ENCODE data around the gene MARCKS.

MARCKS gene

DNA sequence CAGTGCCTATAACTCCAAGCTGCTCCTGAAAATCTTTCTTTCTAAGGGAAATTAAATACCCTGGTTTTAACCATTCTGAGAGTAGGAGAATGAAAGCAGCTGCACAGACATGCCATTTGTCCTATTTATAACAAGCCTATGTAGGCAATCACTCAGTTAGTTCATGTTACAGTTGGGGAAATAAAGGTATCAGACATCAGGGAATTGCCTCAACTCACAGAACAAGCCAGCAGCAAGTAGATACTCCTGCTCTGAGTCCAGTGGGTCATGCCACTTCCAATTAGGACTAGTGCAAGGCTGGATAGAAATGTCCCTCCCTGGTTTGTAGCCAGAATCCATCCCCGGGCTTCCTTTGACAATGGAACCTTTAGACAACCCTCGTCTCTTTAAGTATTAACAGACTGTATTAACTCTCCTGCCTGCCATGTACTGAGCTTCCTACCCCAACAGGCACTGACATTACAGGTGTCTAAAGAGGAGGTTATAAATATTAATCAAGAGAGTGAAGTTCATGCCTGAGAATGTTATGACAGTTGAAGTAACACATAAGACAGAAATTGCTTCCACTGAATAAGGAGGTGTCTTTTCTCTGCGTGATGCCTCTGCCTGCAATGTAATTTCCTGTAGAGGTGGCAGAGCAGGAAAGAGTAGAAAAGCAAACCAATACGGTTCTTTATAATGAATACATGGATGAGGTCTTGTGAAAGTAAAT, 28.0 kb upstream of the MARCKS start:
- Histone ChIP-seq H3K4me1 (ENCODE audit: control insufficient read depth, insufficient read depth, low read length) (peaks cover 11% of the 10 kb centered on the region), H3K9ac (ENCODE audit: low read length) (no peak overlapping the region), H3K9me3 (ENCODE audit: control insufficient read depth, low read length) (no peaks in the 10 kb centered on the region), H3K36me3 (ENCODE audit: control insufficient read depth, insufficient read depth, low read length) (no peaks in the 10 kb centered on the region), H3K4me3 (ENCODE audit: low read length) (no peak overlapping the region), H3K27me3 (ENCODE audit: control insufficient read depth, insufficient read depth, low read length) (no peaks in the 10 kb centered on the region)

DNA sequence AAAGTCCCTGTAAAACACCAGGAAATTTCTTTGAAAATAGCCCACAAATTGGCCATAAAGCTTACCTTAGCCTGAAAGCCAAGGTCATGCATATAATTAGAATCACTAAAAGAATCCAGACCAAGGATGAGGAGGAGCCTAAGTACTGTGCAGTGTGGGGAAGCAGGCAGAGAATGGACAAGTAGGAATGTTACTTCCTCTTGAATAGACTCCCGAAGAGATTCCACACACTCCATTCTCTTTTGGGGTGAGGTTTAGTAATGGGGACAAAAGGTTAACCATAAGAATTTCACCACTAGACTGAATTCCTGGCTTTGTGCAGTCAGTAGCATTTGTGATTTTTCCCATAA, 27.5 kb upstream of the MARCKS start:
- Histone ChIP-seq H3K4me1 (ENCODE audit: control insufficient read depth, insufficient read depth, low read length) (peaks cover 11% of the 10 kb centered on the region), H3K27me3 (ENCODE audit: control insufficient read depth, insufficient read depth, low read length) (no peaks in the 10 kb centered on the region), H3K4me3 (ENCODE audit: low read length) (no peak overlapping the region), H3K36me3 (ENCODE audit: control insufficient read depth, insufficient read depth, low read length) (no peaks in the 10 kb centered on the region), H3K9ac (ENCODE audit: low read length) (no peak overlapping the region), H3K9me3 (ENCODE audit: control insufficient read depth, low read length) (no peaks in the 10 kb centered on the region)

DNA sequence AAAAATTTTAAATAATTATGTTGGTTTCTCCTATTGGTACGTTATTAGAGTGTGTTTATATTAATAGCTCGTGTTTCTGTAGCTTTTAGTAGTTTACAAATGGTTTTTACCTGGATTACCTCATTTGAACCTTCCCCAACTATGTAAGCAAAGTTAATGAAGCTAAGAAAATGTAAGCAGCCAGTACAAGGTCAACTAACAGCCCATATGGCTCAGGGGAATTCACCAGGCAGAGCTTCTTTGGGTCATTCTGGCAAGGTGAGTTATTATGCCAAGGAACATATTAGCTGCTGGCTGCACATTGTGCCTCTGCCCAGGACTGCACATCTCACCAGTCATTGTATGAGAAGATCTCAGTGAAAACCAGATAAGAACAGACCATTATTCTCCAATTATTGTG, 27.0 kb upstream of the MARCKS start:
- no peak overlapping the region for H3K9ac ChIP-seq (ENCODE audit: low read length)

DNA sequence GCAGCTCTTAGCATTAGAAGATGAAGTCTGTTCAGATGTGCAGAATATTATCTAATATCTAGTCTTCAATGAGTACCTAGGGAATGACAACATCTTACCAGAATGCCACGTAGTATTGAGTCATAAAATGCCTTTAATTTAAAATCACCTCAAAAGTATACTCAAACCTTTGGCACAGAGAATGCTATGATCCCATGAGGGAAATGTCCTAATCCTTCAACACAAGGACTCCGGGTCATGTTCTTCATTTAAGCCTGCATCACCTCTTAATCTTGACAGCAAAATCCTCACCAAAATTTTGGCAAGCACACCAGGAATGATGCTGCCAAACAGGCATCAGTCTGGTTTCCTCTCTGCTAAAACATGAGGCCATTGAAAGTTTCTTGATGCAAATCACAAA, 23.6 kb upstream of the MARCKS start:
- no peaks in the 10 kb centered on the region for H3K36me3 ChIP-seq (ENCODE audit: control insufficient read depth, insufficient read depth, low read length)
- H3K4me3 ChIP-seq (ENCODE audit: low read length) = no peak overlapping the region
- no peaks in the 10 kb centered on the region for H3K4me1 ChIP-seq (ENCODE audit: control insufficient read depth, insufficient read depth, low read length)
- no peaks in the 10 kb centered on the region for H3K9me3 ChIP-seq (ENCODE audit: control insufficient read depth, low read length)
- H3K9ac ChIP-seq (ENCODE audit: low read length) = no peak overlapping the region
- no peaks in the 10 kb centered on the region for H3K27me3 ChIP-seq (ENCODE audit: control insufficient read depth, insufficient read depth, low read length)

More for the DNA sequence above, 27.0 kb upstream of the MARCKS start:
- H3K36me3 ChIP-seq (ENCODE audit: control insufficient read depth, insufficient read depth, low read length) = no peaks in the 10 kb centered on the region
- H3K9me3 ChIP-seq (ENCODE audit: control insufficient read depth, low read length) = no peaks in the 10 kb centered on the region
- peaks cover 9% of the 10 kb centered on the region for H3K4me1 ChIP-seq (ENCODE audit: control insufficient read depth, insufficient read depth, low read length)
- no peak overlapping the region for H3K4me3 ChIP-seq (ENCODE audit: low read length)
- no peaks in the 10 kb centered on the region for H3K27me3 ChIP-seq (ENCODE audit: control insufficient read depth, insufficient read depth, low read length)

DNA sequence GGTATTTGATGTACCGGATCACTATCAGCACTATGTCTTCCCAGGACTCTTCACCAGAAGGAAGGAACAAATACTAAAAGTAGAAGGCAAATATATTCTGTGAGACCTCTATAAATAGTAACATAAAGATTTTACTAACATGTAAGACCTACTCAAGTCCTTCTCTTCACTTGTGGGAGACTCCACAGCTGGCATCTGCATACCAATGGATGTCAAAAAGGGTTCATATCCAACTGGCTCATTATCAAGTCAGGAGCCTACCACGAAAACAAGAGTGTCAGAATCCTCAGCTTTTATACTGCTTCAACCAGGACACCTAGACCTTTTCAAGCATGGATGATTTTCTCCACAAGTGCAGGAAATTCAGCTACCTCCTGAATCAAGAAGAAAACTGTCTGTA, 20.0 kb upstream of the MARCKS start:
- no peaks in the 10 kb centered on the region for H3K4me1 ChIP-seq (ENCODE audit: control insufficient read depth, insufficient read depth, low read length)
- H3K4me3 ChIP-seq (ENCODE audit: low read length) = no peak overlapping the region
- no peaks in the 10 kb centered on the region for H3K36me3 ChIP-seq (ENCODE audit: control insufficient read depth, insufficient read depth, low read length)
- no peaks in the 10 kb centered on the region for H3K27me3 ChIP-seq (ENCODE audit: control insufficient read depth, insufficient read depth, low read length)
- no peak overlapping the region for H3K9ac ChIP-seq (ENCODE audit: low read length)
- H3K9me3 ChIP-seq (ENCODE audit: control insufficient read depth, low read length) = no peaks in the 10 kb centered on the region

DNA sequence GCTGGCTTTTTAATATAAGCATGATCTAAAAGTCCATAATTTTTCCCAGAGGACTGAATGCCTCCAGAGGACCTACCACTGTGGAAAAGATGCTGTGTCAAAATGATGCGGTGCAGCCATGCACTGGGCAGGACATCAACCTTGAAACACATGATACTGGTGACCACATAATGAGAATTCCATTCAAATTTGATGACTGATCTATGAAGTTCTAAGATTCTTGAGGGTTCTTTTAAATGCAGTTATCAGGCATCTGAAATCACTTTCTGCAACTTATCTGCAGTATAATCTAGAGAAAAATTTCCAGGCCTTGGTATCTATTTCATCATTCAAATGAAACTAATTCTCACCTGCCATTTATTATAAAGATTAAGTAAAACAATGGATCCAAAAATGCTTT, 15.0 kb upstream of the MARCKS start:
- no peak overlapping the region for H3K9ac ChIP-seq (ENCODE audit: low read length)
- no peaks in the 10 kb centered on the region for H3K4me1 ChIP-seq (ENCODE audit: control insufficient read depth, insufficient read depth, low read length)
- H3K27me3 ChIP-seq (ENCODE audit: control insufficient read depth, insufficient read depth, low read length) = no peaks in the 10 kb centered on the region
- H3K4me3 ChIP-seq (ENCODE audit: low read length) = no peak overlapping the region
- no peaks in the 10 kb centered on the region for H3K9me3 ChIP-seq (ENCODE audit: control insufficient read depth, low read length)
- H3K36me3 ChIP-seq (ENCODE audit: control insufficient read depth, insufficient read depth, low read length) = no peaks in the 10 kb centered on the region

DNA sequence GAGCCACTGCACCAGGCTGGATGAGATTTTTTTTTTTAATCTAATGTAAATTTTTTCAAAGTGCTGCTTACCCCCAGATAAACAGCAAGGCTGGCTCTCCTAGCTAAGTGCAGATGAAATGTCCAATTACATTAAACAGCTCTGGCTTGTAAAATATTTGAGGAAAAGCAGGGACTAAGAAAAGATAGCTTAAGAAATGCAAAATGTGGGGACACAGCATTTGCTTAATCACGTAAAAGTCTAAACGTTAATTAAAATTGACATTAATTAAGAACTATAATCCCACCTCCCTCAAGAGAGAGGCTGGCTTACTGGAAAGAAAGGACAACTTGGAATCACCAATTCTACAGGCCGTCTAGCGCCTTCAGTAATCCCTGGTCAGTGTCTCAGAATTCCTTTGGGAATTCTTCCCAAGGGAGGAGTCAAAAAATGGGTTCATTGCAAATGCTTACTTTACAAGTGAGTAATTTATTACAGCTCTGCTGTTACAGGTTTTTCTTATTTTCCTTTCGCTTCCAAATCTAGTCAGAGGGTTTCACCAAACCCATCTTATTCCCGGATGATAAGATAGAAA, 13.6 kb upstream of the MARCKS start:
- Histone ChIP-seq H3K9ac (ENCODE audit: low read length) (no peak overlapping the region), H3K4me1 (ENCODE audit: control insufficient read depth, insufficient read depth, low read length) (no peaks in the 10 kb centered on the region), H3K9me3 (ENCODE audit: control insufficient read depth, low read length) (no peaks in the 10 kb centered on the region), H3K4me3 (ENCODE audit: low read length) (no peak overlapping the region), H3K27me3 (ENCODE audit: control insufficient read depth, insufficient read depth, low read length) (no peaks in the 10 kb centered on the region), H3K36me3 (ENCODE audit: control insufficient read depth, insufficient read depth, low read length) (no peaks in the 10 kb centered on the region)

DNA sequence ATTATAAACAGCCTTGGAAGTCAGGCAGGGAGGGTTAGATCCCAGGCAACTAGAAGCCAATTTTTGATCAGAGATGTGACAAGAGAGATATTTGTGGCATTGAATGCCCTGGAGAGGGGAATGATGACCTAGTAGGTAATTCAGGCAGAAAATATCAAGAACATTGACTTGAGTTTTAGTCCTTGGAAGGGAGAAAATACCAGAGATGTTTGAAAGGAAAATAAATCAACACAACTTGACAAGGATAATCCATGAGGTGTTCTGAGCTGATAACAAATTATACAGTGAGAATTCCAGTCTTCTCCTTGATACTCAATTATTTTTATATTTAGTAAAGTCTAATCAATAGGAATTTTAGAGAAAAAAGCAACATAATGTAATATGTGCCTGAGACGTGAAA, 10.6 kb upstream of the MARCKS start:
- no peak overlapping the region for H3K4me3 ChIP-seq (ENCODE audit: low read length)
- no peaks in the 10 kb centered on the region for H3K9me3 ChIP-seq (ENCODE audit: control insufficient read depth, low read length)
- H3K36me3 ChIP-seq (ENCODE audit: control insufficient read depth, insufficient read depth, low read length) = no peaks in the 10 kb centered on the region
- no peaks in the 10 kb centered on the region for H3K27me3 ChIP-seq (ENCODE audit: control insufficient read depth, insufficient read depth, low read length)
- no peaks in the 10 kb centered on the region for H3K4me1 ChIP-seq (ENCODE audit: control insufficient read depth, insufficient read depth, low read length)
- H3K9ac ChIP-seq (ENCODE audit: low read length) = no peak overlapping the region

DNA sequence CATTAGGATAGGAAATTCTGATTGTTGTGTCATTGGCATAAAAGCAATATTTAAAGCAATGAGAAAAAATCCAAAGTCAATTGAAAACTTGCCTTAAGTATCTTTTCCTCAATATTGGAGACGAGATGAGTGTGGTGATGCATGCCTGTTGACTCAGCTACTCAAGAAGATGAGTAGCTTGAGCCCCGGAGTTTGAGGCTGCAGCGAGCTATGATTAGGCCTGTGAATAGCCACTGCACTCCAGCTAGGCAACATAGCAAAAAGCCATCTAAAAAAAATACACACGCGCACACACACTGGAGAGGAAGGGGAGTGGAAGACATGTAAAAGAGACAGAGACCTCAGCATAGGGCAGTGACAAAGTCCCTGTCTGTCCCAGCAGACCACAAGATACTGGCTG, 9.7 kb upstream of the MARCKS start:
- no peaks in the 10 kb centered on the region for H3K9me3 ChIP-seq (ENCODE audit: control insufficient read depth, low read length)
- no peaks in the 10 kb centered on the region for H3K27me3 ChIP-seq (ENCODE audit: control insufficient read depth, insufficient read depth, low read length)
- no peak overlapping the region for H3K9ac ChIP-seq (ENCODE audit: low read length)
- no peak overlapping the region for H3K4me3 ChIP-seq (ENCODE audit: low read length)
- H3K36me3 ChIP-seq (ENCODE audit: control insufficient read depth, insufficient read depth, low read length) = no peaks in the 10 kb centered on the region
- no peaks in the 10 kb centered on the region for H3K4me1 ChIP-seq (ENCODE audit: control insufficient read depth, insufficient read depth, low read length)

DNA sequence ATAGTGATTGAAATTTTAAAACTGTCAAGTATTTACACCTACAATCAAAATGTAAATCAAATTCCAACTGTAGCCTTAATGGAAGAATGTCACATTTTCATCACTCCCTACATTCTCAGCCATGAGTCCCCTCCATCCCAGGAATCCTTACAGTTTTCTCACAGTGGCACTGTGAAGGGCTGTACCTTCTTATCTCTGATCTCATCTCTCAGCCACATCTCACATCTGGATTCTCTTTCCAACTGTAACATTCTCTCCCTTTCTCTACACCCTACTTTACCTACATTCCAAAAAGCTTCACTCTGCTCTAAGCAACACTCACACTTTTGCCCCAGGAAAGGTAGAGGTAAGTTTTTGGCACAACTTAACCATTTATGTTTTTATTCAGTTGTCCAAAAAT, 8.9 kb upstream of the MARCKS start:
- no peaks in the 10 kb centered on the region for H3K4me1 ChIP-seq (ENCODE audit: control insufficient read depth, insufficient read depth, low read length)
- H3K36me3 ChIP-seq (ENCODE audit: control insufficient read depth, insufficient read depth, low read length) = no peaks in the 10 kb centered on the region
- H3K9ac ChIP-seq (ENCODE audit: low read length) = no peak overlapping the region
- H3K4me3 ChIP-seq (ENCODE audit: low read length) = no peak overlapping the region
- no peaks in the 10 kb centered on the region for H3K9me3 ChIP-seq (ENCODE audit: control insufficient read depth, low read length)
- H3K27me3 ChIP-seq (ENCODE audit: control insufficient read depth, insufficient read depth, low read length) = no peaks in the 10 kb centered on the region

DNA sequence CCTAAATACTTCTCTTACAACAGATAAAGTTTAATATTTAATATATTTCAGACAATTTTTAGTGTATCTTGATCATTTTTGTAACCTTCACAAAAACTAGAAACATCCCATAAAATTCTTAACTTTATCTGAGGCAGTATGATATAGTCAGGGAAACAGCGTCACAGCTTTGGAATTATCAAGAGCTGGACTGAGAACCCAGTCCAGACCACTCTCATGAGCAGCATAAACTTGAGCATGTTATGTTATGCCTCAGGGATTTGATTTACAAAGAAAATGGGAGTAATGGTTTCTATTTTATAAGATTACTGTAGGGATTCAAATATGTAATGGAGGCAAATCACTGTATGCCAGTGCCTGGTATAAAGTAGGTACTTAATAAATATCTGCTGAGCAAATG, 8.3 kb upstream of the MARCKS start:
- no peak overlapping the region for H3K9ac ChIP-seq (ENCODE audit: low read length)
- H3K27me3 ChIP-seq (ENCODE audit: control insufficient read depth, insufficient read depth, low read length) = no peaks in the 10 kb centered on the region
- H3K9me3 ChIP-seq (ENCODE audit: control insufficient read depth, low read length) = no peaks in the 10 kb centered on the region
- H3K36me3 ChIP-seq (ENCODE audit: control insufficient read depth, insufficient read depth, low read length) = no peaks in the 10 kb centered on the region
- H3K4me3 ChIP-seq (ENCODE audit: low read length) = no peak overlapping the region
- no peaks in the 10 kb centered on the region for H3K4me1 ChIP-seq (ENCODE audit: control insufficient read depth, insufficient read depth, low read length)

DNA sequence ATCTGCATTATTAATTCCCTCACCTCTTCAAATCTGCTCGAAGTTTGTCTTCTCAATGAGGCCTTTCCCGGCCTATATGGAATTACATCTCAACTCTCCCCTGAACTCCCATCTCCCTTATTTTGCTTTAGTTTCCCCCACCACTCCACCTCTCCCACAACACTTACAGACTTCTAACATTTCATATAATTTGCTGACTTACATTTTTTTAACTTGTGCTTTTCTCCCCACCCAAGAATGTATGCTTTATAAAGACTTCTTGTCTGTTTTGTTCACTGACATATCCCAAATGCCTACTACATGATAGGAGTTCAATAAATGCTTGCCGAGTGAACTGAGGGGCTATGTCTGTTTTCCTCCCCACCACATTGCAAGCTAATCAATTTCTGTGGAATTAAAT, 3.9 kb upstream of the MARCKS start:
- Histone ChIP-seq H3K9ac (ENCODE audit: low read length) (no peak overlapping the region), H3K36me3 (ENCODE audit: control insufficient read depth, insufficient read depth, low read length) (no peaks in the 10 kb centered on the region), H3K4me1 (ENCODE audit: control insufficient read depth, insufficient read depth, low read length) (no peaks in the 10 kb centered on the region), H3K4me3 (ENCODE audit: low read length) (no peak overlapping the region), H3K9me3 (ENCODE audit: control insufficient read depth, low read length) (no peaks in the 10 kb centered on the region), H3K27me3 (ENCODE audit: control insufficient read depth, insufficient read depth, low read length) (no peaks in the 10 kb centered on the region)
